A549 (cell line): ENCODE measurements around the gene LTA4H. TPM values are rescaled to one million over a fixed set of nuclear protein-coding genes. Genes with fewer than 3 reads are reported as not detected.
"Not testable (repeated sequence)": the region's sequence is repeated elsewhere in the genome, so short reads cannot be mapped to it uniquely, and the experiment has no call there.

Experiments
- ATAC-seq, 2 experiments: fragments of 200-7000 bp in 1 of 2; fragments of >200 bp in 1 of 2; cut with Nextera tagmentation in 1 of 2; cut with Tn5 transposase in 1 of 2; 3 replicates each; pipeline versions ENCODE4 v1.8.0 to v1.9.1; 2018 to 2020; ENCODE audit warnings: mild to moderate bottlenecking in 1 of 2, moderate library complexity in 1 of 2
- CTCF ChIA-PET: fragments of 300-600 bp; sonication (Branson Sonifier 250); formaldehyde crosslinking; extraction: SDS; loops from one replicate; lab custom pipeline; 2021; ENCODE audit warnings: antibody characterized with exemption, inconsistent platforms; lab: Yijun Ruan, JAX
- POLR2A ChIA-PET: fragments of 350-600 bp; formaldehyde crosslinking; extraction: SDS; loops from one replicate; lab custom pipeline; 2021; ENCODE audit warnings: antibody characterized with exemption, inconsistent platforms; lab: Yijun Ruan, JAX
- DNase-seq, 2 experiments: peaks; one replicate each; pipeline versions ENCODE4 v3.0.0 to v3.0.0-alpha.2; 2011 to 2016; ENCODE audit warnings: low read depth in 1 of 2, low spot score in 1 of 2
- FAIRE-seq: peaks from 2 replicates; lab custom pipeline; 2011; peaks lifted over from hg19 to GRCh38; lab: Jason Lieb, UNC
- H3K27ac ChIP-seq, 2 experiments: fragments of >200 bp; sonication (Bioruptor Twin); formaldehyde crosslinking; 3 replicates each; pipeline ENCODE4 v1.5.1; 2016 to 2017
- H3K4me1 ChIP-seq: fragments of >200 bp; sonication (Bioruptor Twin); formaldehyde crosslinking; 3 replicates; pipeline ENCODE4 v1.6.1; 2016
- H3K4me2 ChIP-seq: fragments of >200 bp; sonication (Bioruptor Twin); formaldehyde crosslinking; 3 replicates; pipeline ENCODE4 v1.6.1; 2016
- H3K4me3 ChIP-seq: fragments of >200 bp; sonication (Bioruptor Twin); formaldehyde crosslinking; 3 replicates; pipeline ENCODE4 v1.5.1; 2016
- H3K9me3 ChIP-seq: fragments of >200 bp; sonication (Bioruptor Twin); formaldehyde crosslinking; 3 replicates; pipeline ENCODE4 v1.6.1; 2016
- BCL3 ChIP-seq: fragments of >200 bp; sonication (Bioruptor Twin); formaldehyde crosslinking; IDR thresholded peaks from 3 replicates; pipeline ENCODE4 v1.6.1; 2016
- CBX2 ChIP-seq: fragments of 200-600 bp; sonication (generic); IDR thresholded peaks from 2 replicates; pipeline ENCODE4 v1.6.1; 2016; ENCODE audit warnings: low read depth, mild to moderate bottlenecking, borderline replicate concordance
- CEBPB ChIP-seq, 2 experiments: fragments of >200 bp in 1 of 2; sonication (Bioruptor Twin) in 1 of 2; formaldehyde crosslinking in 1 of 2; IDR thresholded peaks; 2 replicates each; pipeline ENCODE4 v1.6.1; 2012 to 2016
- CHD2 ChIP-seq: fragments of 150-350 bp; IDR thresholded peaks from 2 replicates; pipeline ENCODE4 v1.6.1; 2014; ENCODE audit warnings: low read length; ENCODE audit not compliant: partially characterized antibody
- CTCF ChIP-seq: fragments of >200 bp; sonication (Bioruptor Twin); formaldehyde crosslinking; IDR thresholded peaks from 3 replicates; pipeline ENCODE4 v1.5.1; 2016
- FOSB ChIP-seq: fragments of 250-450 bp; sonication (Bioruptor Pico); IDR thresholded peaks from 2 replicates; pipeline ENCODE4 v1.5.0; 2020; ENCODE audit warnings: mild to moderate bottlenecking, moderate library complexity
- FOSL2 ChIP-seq, 2 experiments: fragments of 450-650 bp in 1 of 2; fragments of >200 bp in 1 of 2; sonication (Bioruptor Twin) in 1 of 2; formaldehyde crosslinking; IDR thresholded peaks; 2 replicates each; pipeline versions ENCODE4 v1.5.0 to v1.6.1; 2016 to 2020; ENCODE audit warnings: mild to moderate bottlenecking in 1 of 2, moderate library complexity in 1 of 2
- FOXS1 ChIP-seq: fragments of 250-450 bp; sonication (Bioruptor Pico); IDR thresholded peaks from 2 replicates; pipeline ENCODE4 v1.5.0; 2020; ENCODE audit warnings: mild to moderate bottlenecking, moderate library complexity
- GATA3 ChIP-seq: IDR thresholded peaks from 2 replicates; pipeline ENCODE4 v1.6.1; 2012; ENCODE audit warnings: borderline replicate concordance
- HDAC2 ChIP-seq: fragments of 200-600 bp; sonication (generic); IDR thresholded peaks from 2 replicates; pipeline ENCODE4 v1.6.1; 2016
- JUNB ChIP-seq: fragments of >200 bp; sonication (Bioruptor Twin); formaldehyde crosslinking; IDR thresholded peaks from 2 replicates; pipeline ENCODE4 v1.6.1; 2016
- MAFK ChIP-seq: fragments of 450-650 bp; IDR thresholded peaks from 2 replicates; pipeline ENCODE4 v1.6.1; 2014; ENCODE audit not compliant: partially characterized antibody
- MAZ ChIP-seq: fragments of 150-350 bp; IDR thresholded peaks from 2 replicates; pipeline ENCODE4 v1.6.1; 2014; ENCODE audit warnings: antibody characterized with exemption, low read depth, low read length, borderline replicate concordance
- NFE2L2 ChIP-seq: fragments of 150-350 bp; conservative IDR thresholded peaks from 2 replicates; pipeline ENCODE4 v1.6.1; 2014; ENCODE audit warnings: low read length
- NR3C1 ChIP-seq: fragments of >200 bp; sonication (Bioruptor Twin); formaldehyde crosslinking; IDR thresholded peaks from 3 replicates; pipeline ENCODE4 v1.6.1; 2017
- POLR2A ChIP-seq: IDR thresholded peaks from 2 replicates; pipeline ENCODE4 v1.6.1; 2012; ENCODE audit warnings: mild to moderate bottlenecking, low read length
- REST ChIP-seq: fragments of 200-600 bp; sonication (generic); IDR thresholded peaks from 2 replicates; pipeline ENCODE4 v1.6.1; 2016; ENCODE audit warnings: antibody characterized with exemption, mild to moderate bottlenecking, moderate library complexity
- RFX5 ChIP-seq: fragments of 450-650 bp; IDR thresholded peaks from 2 replicates; pipeline ENCODE4 v1.7.1; 2014; ENCODE audit warnings: antibody characterized with exemption, mild to moderate bottlenecking, moderate library complexity
- TP53 ChIP-seq: fragments of 250-450 bp; sonication (Bioruptor Pico); IDR thresholded peaks from 2 replicates; pipeline ENCODE4 v1.5.0; 2021; ENCODE audit warnings: mild to moderate bottlenecking, moderate library complexity
- ZFP36 ChIP-seq: fragments of 450-650 bp; IDR thresholded peaks from 2 replicates; pipeline ENCODE4 v1.6.1; 2014; ENCODE audit warnings: borderline replicate concordance; ENCODE audit not compliant: partially characterized antibody
- ZSCAN20 ChIP-seq: fragments of 250-450 bp; sonication (Bioruptor Pico); IDR thresholded peaks from 2 replicates; pipeline ENCODE4 v1.8.0; 2022; ENCODE audit warnings: mild to moderate bottlenecking, moderate library complexity
- WGBS: methylation state at CpG from one replicate; pipeline ENCODE4 v1.1.6; 2017; ENCODE audit errors: missing lambda C conversion rate; 5-methylcytosine and 5-hydroxymethylcytosine counted together
- polyA plus RNA-seq, 4 experiments: library from polyadenylated mRNA; depleted of rRNA in 3 of 4; stranded (reverse); fragments of >200 nt; fragmentation: RNase III in 1 of 4; extraction: RNeasy Plus Mini Kit Qiagen cat#74134 plus additional on column Dnase treatment in 1 of 4; gene quantifications; 2 replicates in 3 of 4; 3 replicates in 1 of 4; pipeline ENCODE4 v1.2.3, GENCODE V29; 2011 to 2017
- TF ChIP-seq, protein P1 (sequence below): IDR thresholded peaks from 2 replicates; pipeline ENCODE4 v1.6.1; 2012; ENCODE audit warnings: low read depth, borderline replicate concordance

The LTA4H gene
- polyA plus RNA-seq, 2 of the 4 experiments (the other 2 are of a cell fraction): 126 to 174 TPM

GRCh38 chr12:95974358-95974757, 61.0 kb downstream of the LTA4H start (continued):
- TF ChIP-seq ZSCAN20 (CRISPR knock-in tag): no peak
- TF ChIP-seq GATA3: no peak
- no peak for TF ChIP-seq ZFP36
- TF ChIP-seq, protein P1, sequence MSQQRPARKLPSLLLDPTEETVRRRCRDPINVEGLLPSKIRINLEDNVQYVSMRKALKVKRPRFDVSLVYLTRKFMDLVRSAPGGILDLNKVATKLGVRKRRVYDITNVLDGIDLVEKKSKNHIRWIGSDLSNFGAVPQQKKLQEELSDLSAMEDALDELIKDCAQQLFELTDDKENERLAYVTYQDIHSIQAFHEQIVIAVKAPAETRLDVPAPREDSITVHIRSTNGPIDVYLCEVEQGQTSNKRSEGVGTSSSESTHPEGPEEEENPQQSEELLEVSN: no peak
- TF ChIP-seq TP53 (CRISPR knock-in tag): no peak
- TF ChIP-seq NFE2L2: no peak
- no peak for TF ChIP-seq HDAC2

DNA sequence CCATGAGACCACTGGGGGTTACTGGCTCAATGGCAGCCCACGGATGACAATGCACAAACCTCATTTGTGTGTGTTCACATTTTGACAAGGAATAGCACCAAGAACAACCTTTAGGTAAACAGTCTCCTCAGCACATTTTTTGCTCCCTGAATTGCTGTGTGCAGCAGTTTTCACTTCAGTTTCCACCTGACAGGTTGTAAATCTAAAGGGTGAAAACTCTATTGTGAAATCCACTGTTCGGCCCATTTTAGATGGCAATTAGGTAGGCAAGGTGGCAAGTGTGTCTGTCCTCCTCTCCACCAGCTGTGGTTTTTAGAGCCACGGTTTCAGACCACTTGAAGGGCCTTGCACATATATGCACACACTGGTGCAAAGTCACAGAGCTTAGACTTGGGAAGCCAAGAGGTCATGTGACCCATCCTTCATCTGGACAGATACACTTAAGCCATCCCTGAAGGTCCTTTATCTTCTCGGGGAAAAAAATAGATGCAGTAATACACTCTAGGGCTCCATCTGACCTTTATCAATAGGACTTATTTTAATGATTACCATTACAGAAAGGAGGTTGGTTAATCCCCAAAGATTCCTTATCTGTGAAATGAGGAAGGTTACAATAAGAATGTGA, 62.4 kb downstream of the LTA4H start:
- no peak overlapping the region for H3K27ac ChIP-seq
- 52% methylated on average over 4 of the region's 4 CpGs for WGBS
- TF ChIP-seq CHD2: no peak
- TF ChIP-seq MAFK: peak; percentile 72
- TF ChIP-seq, all 56 proteins: peak for 1
- no peak for DNase-seq
- ChIA-PET POLR2A (no interaction called here), CTCF (interaction anchor here (0.6 to 1.3 kb wide), 3 partner anchors 26 to 1022 kb away, joined by 3 to 4 read pairs (median 4); no protein-coding TSS in a partner anchor)
- Histone ChIP-seq H3K4me1 (no peaks in the 10 kb centered on the region), H3K9me3 (no peaks in the 10 kb centered on the region), H3K4me3 (no peak overlapping the region), H3K4me2 (no peak overlapping the region)
- FAIRE-seq: no peak
- no peak for ATAC-seq

DNA sequence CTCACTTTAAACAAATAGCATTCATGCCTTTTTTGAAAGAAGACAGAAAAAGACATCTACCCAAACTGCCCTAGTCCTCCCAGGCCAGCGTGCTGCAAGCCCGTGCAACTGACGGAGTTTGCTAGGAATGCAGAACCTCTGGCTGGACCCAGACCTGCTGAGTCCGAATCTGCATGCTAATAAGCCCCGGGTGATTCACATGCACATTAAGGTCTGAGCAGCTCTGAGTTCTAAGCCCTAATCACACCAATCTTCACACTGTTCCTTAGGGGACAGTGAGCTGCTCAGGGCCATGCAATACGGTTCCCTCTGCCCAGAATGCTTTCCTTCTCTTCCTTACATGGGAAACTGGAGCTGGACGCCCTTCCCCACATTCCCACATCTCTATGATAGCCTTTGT, 64.5 kb downstream of the LTA4H start:
- 66% methylated on average over 7 of the region's 7 CpGs for WGBS
- ATAC-seq: no peak; a peak in 1 of 6 replicates
- FAIRE-seq: no peak
- DNase-seq: no peak
- Histone ChIP-seq H3K27ac (no peak overlapping the region), H3K4me1 (peaks cover 7% of the 10 kb centered on the region; the same call in 1 of the 3 replicates), H3K4me3 (no peak overlapping the region), H3K4me2 (no peak overlapping the region), H3K9me3 (no peaks in the 10 kb centered on the region)
- TF ChIP-seq FOSL2 (IDR thresholded peaks at IDR 0.05) (no peak), FOSL2 (CRISPR knock-in tag; IDR thresholded peaks at IDR 0.05) (no peak), RFX5 (no peak), JUNB (no peak), FOSB (no peak), REST (no peak), MAZ (no peak), CTCF (no peak), CBX2 (no peak), NR3C1 (no peak), POLR2A (no peak), BCL3 (no peak), GATA3 (no peak), CEBPB (IDR thresholded peaks at IDR 0.05) (no peak), FOXS1 (CRISPR knock-in tag) (no peak)
- ChIA-PET CTCF (interaction anchor here (1.2 kb wide), 1 partner anchor 26 kb away, joined by 3 read pairs; no protein-coding TSS in a partner anchor), POLR2A (no interaction called here)

DNA sequence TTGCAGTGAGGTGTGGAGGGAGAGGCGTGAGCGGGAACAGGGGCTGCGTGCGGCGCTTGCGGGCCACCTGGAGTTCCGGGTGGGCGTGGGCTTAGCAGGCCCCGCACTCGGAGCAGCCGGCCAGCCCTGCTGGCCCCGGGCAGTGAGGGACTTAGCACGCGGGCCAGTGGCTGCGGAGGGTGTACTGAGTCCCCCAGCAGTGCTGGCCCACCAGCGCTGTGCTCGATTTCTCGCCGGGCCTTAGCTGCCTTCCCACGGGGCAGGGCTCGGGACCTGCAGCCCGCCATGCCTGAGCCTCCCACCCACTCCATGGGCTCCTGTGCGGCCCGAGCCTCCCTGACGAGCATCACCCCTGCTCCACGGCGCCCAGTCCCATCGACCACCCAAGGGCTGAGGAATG, 66.3 kb downstream of the LTA4H start:
- FAIRE-seq, H3K27ac ChIP-seq, H3K9me3 ChIP-seq, CTCF ChIA-PET, DNase-seq, POLR2A ChIA-PET, H3K4me3 ChIP-seq, ATAC-seq, H3K4me2 ChIP-seq, H3K4me1 ChIP-seq: not testable (repeated sequence)
- 94% methylated on average over 12 of the region's 28 CpGs for WGBS
